ENCODE data around the gene PLD4.

Gene PLD4, protein sequence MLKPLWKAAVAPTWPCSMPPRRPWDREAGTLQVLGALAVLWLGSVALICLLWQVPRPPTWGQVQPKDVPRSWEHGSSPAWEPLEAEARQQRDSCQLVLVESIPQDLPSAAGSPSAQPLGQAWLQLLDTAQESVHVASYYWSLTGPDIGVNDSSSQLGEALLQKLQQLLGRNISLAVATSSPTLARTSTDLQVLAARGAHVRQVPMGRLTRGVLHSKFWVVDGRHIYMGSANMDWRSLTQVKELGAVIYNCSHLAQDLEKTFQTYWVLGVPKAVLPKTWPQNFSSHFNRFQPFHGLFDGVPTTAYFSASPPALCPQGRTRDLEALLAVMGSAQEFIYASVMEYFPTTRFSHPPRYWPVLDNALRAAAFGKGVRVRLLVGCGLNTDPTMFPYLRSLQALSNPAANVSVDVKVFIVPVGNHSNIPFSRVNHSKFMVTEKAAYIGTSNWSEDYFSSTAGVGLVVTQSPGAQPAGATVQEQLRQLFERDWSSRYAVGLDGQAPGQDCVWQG
- long read RNA-seq, full-length matches to known transcripts = 73 of 140 reads
- long read RNA-seq, partial matches to known transcripts = 9 of 140 reads
- long read RNA-seq, other reads (novel, unspliced or antisense) = 58 of 140 reads

- peak within 1 kb of the TSS; percentile 48 for H3K4me3 ChIP-seq (replicated peaks; ENCODE audit: insufficient read depth, low read length)
- H3K27ac ChIP-seq (replicated peaks) = peak within 1 kb of the TSS; percentile 45
- DNase-seq (ENCODE audit: low read depth in 1 of 2, low spot score in 1 of 2) = peak; percentile 79 to 84
- H3K27me3 ChIP-seq (ENCODE audit: insufficient read depth, poor library complexity, severe bottlenecking) = no peaks in the 10 kb centered on the region
- TF ChIP-seq POLR2AphosphoS5 (IDR thresholded peaks at IDR 0.05; ENCODE audit: low read depth) = peak; percentile 34; the same call in 1 of the 2 replicates
- peak; percentile 69; the same call in 1 of the 2 replicates for TF ChIP-seq SPI1 (IDR thresholded peaks at IDR 0.05; ENCODE audit: borderline replicate concordance, low read depth)
- TF ChIP-seq GABPA (IDR thresholded peaks at IDR 0.05; ENCODE audit: low read depth) = no peak
- TF ChIP-seq, protein P1, sequence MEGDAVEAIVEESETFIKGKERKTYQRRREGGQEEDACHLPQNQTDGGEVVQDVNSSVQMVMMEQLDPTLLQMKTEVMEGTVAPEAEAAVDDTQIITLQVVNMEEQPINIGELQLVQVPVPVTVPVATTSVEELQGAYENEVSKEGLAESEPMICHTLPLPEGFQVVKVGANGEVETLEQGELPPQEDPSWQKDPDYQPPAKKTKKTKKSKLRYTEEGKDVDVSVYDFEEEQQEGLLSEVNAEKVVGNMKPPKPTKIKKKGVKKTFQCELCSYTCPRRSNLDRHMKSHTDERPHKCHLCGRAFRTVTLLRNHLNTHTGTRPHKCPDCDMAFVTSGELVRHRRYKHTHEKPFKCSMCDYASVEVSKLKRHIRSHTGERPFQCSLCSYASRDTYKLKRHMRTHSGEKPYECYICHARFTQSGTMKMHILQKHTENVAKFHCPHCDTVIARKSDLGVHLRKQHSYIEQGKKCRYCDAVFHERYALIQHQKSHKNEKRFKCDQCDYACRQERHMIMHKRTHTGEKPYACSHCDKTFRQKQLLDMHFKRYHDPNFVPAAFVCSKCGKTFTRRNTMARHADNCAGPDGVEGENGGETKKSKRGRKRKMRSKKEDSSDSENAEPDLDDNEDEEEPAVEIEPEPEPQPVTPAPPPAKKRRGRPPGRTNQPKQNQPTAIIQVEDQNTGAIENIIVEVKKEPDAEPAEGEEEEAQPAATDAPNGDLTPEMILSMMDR (IDR thresholded peaks at IDR 0.05; ENCODE audit: insufficient read depth, low read length) = no peak
- TF ChIP-seq, protein P2, sequence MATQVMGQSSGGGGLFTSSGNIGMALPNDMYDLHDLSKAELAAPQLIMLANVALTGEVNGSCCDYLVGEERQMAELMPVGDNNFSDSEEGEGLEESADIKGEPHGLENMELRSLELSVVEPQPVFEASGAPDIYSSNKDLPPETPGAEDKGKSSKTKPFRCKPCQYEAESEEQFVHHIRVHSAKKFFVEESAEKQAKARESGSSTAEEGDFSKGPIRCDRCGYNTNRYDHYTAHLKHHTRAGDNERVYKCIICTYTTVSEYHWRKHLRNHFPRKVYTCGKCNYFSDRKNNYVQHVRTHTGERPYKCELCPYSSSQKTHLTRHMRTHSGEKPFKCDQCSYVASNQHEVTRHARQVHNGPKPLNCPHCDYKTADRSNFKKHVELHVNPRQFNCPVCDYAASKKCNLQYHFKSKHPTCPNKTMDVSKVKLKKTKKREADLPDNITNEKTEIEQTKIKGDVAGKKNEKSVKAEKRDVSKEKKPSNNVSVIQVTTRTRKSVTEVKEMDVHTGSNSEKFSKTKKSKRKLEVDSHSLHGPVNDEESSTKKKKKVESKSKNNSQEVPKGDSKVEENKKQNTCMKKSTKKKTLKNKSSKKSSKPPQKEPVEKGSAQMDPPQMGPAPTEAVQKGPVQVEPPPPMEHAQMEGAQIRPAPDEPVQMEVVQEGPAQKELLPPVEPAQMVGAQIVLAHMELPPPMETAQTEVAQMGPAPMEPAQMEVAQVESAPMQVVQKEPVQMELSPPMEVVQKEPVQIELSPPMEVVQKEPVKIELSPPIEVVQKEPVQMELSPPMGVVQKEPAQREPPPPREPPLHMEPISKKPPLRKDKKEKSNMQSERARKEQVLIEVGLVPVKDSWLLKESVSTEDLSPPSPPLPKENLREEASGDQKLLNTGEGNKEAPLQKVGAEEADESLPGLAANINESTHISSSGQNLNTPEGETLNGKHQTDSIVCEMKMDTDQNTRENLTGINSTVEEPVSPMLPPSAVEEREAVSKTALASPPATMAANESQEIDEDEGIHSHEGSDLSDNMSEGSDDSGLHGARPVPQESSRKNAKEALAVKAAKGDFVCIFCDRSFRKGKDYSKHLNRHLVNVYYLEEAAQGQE (IDR thresholded peaks at IDR 0.05; ENCODE audit: insufficient replicate concordance, low read depth) = no peak
Observed at GRCh38 chr14:104924421-104925213, at the start of gene PLD4. Gene PLD4, plus strand, starts transcription at chr14:104924879. Its CDS starts 2,262 bp downstream, at chr14:104927141.

DNA sequence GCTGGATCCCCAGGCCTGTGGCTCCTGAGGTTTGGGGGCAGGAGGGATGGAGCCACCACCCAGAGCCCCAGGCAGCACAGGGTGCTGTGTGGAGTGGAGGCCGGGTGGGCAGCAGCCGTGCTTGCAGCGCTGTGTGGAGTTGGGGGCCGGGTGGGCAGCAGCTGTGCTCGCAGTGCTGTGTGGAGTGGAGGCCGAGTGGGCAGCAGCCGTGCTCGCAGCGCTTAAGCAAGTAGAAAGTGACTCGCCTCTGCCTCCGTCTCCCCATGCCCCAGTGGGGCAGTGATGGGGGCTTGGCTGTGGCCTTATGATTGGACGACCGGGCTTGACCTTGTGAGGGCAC is 49.3 kb upstream of the PLD4 start:
- H3K4me3 ChIP-seq (replicated peaks; ENCODE audit: insufficient read depth, low read length) = no peak overlapping the region
- no peak overlapping the region for H3K27ac ChIP-seq (replicated peaks)
- DNase-seq (ENCODE audit: low read depth in 1 of 2, low spot score in 1 of 2) = no peak
- H3K27me3 ChIP-seq (ENCODE audit: insufficient read depth, poor library complexity, severe bottlenecking) = peaks cover 2% of the 10 kb centered on the region
- TF ChIP-seq, protein P1 (IDR thresholded peaks at IDR 0.05; ENCODE audit: insufficient read depth, low read length) = no peak
- TF ChIP-seq GABPA (IDR thresholded peaks at IDR 0.05; ENCODE audit: low read depth) = no peak
- TF ChIP-seq SPI1 (IDR thresholded peaks at IDR 0.05; ENCODE audit: borderline replicate concordance, low read depth) = no peak
- TF ChIP-seq, protein P2 (IDR thresholded peaks at IDR 0.05; ENCODE audit: insufficient replicate concordance, low read depth) = no peak
- TF ChIP-seq POLR2AphosphoS5 (IDR thresholded peaks at IDR 0.05; ENCODE audit: low read depth) = no peak

- H3K27ac ChIP-seq (replicated peaks) = no peak overlapping the region
- no peak overlapping the region for H3K4me3 ChIP-seq (replicated peaks; ENCODE audit: insufficient read depth, low read length)
- TF ChIP-seq, protein P2 (IDR thresholded peaks at IDR 0.05; ENCODE audit: insufficient replicate concordance, low read depth) = no peak
- no peak for TF ChIP-seq SPI1 (IDR thresholded peaks at IDR 0.05; ENCODE audit: borderline replicate concordance, low read depth)
- TF ChIP-seq POLR2AphosphoS5 (IDR thresholded peaks at IDR 0.05; ENCODE audit: low read depth) = no peak
- TF ChIP-seq, protein P1 (IDR thresholded peaks at IDR 0.05; ENCODE audit: insufficient read depth, low read length) = no peak
- TF ChIP-seq GABPA (IDR thresholded peaks at IDR 0.05; ENCODE audit: low read depth) = no peak
Observed at GRCh38 chr14:104875811-104876210, 48.9 kb upstream of the PLD4 start.

More at GRCh38 chr14:104875811-104876210, 48.9 kb upstream of the PLD4 start:
- no peak for DNase-seq (ENCODE audit: low read depth in 1 of 2, low spot score in 1 of 2)
- H3K27me3 ChIP-seq (ENCODE audit: insufficient read depth, poor library complexity, severe bottlenecking) = peaks cover 2% of the 10 kb centered on the region
